Neural progenitor cell (in vitro differentiated cells): ENCODE measurements around the gene BNIP3. TPM values are rescaled to one million over a fixed set of nuclear protein-coding genes. Genes with fewer than 3 reads are reported as not detected.
"Not testable (repeated sequence)": the region's sequence is repeated elsewhere in the genome, so short reads cannot be mapped to it uniquely, and the experiment has no call there.

ENCODE experiments used
- DNase-seq: peaks from one replicate; pipeline ENCODE4 v3.0.0-alpha.2; 2016; ENCODE audit warnings: low spot score
- H2AFZ ChIP-seq: fragments of 200-600 bp; sonication (generic); replicated peaks from 2 replicates; pipeline ENCODE4 v1.6.1; 2016; ENCODE audit warnings: antibody characterized with exemption
- H3F3A ChIP-seq: fragments of 200-600 bp; sonication (generic); 2 replicates; pipeline ENCODE4 v1.6.1; 2016; ENCODE audit warnings: antibody characterized with exemption, low read depth
- H3K27ac ChIP-seq: fragments of 200-600 bp; sonication (generic); 2 replicates; pipeline ENCODE4 v1.5.1; 2016; ENCODE audit warnings: mild to moderate bottlenecking
- H3K27me3 ChIP-seq: fragments of 200-600 bp; sonication (generic); 2 replicates; pipeline ENCODE4 v1.6.1; 2016; ENCODE audit warnings: mild to moderate bottlenecking, moderate library complexity
- H3K36me3 ChIP-seq: fragments of 200-600 bp; sonication (generic); 2 replicates; pipeline ENCODE4 v1.5.1; 2016
- H3K4me1 ChIP-seq: fragments of 200-600 bp; sonication (generic); 2 replicates; pipeline ENCODE4 v1.6.1; 2016; ENCODE audit warnings: mixed run types
- H3K4me2 ChIP-seq: fragments of 200-600 bp; sonication (generic); 2 replicates; pipeline ENCODE4 v1.6.1; 2016
- H3K4me3 ChIP-seq: fragments of 200-600 bp; sonication (generic); 2 replicates; pipeline ENCODE4 v1.5.1; 2016
- H3K79me2 ChIP-seq: fragments of 200-600 bp; sonication (generic); 2 replicates; pipeline ENCODE4 v1.6.1; 2016; ENCODE audit warnings: low read depth
- H3K9ac ChIP-seq: fragments of 200-600 bp; sonication (generic); 2 replicates; pipeline ENCODE4 v1.6.1; 2016
- H3K9me3 ChIP-seq: fragments of 200-600 bp; sonication (generic); 2 replicates; pipeline ENCODE4 v1.5.1; 2016; ENCODE audit warnings: low read depth
- H4K20me1 ChIP-seq: fragments of 200-600 bp; sonication (generic); 2 replicates; pipeline ENCODE4 v1.6.1; 2016; ENCODE audit warnings: low read depth
- H3K27ac Mint-ChIP-seq: 3 replicates; pipeline ENCODE4 v1.8.0; 2021; ENCODE audit warnings: mixed read lengths
- H3K27me3 Mint-ChIP-seq: 2 replicates; pipeline ENCODE4 v1.8.0; 2022; ENCODE audit warnings: low read depth, mild to moderate bottlenecking, inconsistent platforms, moderate library complexity, mixed read lengths; ENCODE audit not compliant: insufficient read depth
- H3K36me3 Mint-ChIP-seq: 3 replicates; pipeline ENCODE4 v1.8.0; 2021; ENCODE audit warnings: mixed read lengths
- H3K4me1 Mint-ChIP-seq: 3 replicates; pipeline ENCODE4 v1.8.0; 2021; ENCODE audit warnings: mixed read lengths
- H3K4me3 Mint-ChIP-seq: 3 replicates; pipeline ENCODE4 v1.8.0; 2021; ENCODE audit warnings: mild to moderate bottlenecking, moderate library complexity, mixed read lengths
- H3K9me3 Mint-ChIP-seq: 3 replicates; pipeline ENCODE4 v1.8.0; 2020; ENCODE audit warnings: mixed read lengths
- CTCF ChIP-seq: fragments of 200-600 bp; sonication (generic); IDR thresholded peaks from 2 replicates; pipeline ENCODE4 v1.5.1; 2017; ENCODE audit warnings: antibody characterized with exemption, mild to moderate bottlenecking
- EZH2 ChIP-seq: fragments of 200-600 bp; sonication (generic); IDR thresholded peaks from 2 replicates; pipeline ENCODE4 v1.6.1; 2017; ENCODE audit warnings: antibody characterized with exemption, mild to moderate bottlenecking, moderate library complexity
- EZH2phosphoT487 ChIP-seq: fragments of 200-600 bp; sonication (generic); IDR thresholded peaks from 2 replicates; pipeline ENCODE4 v1.6.1; 2017; ENCODE audit warnings: antibody characterized with exemption
- total RNA-seq: library from RNA; depleted of rRNA; stranded (reverse); fragments of >200 nt; gene quantifications from 2 replicates; pipeline ENCODE4 v1.2.3, GENCODE V29; 2015; ENCODE audit warnings: low replicate concordance

Gene BNIP3
- total RNA-seq, 1 donor from 2014 or later = 256 TPM

- no peaks in the 10 kb centered on the region for H3K36me3 Mint-ChIP-seq
- H3K4me3 ChIP-seq = no peak overlapping the region
- DNase-seq = no peak
- no peaks in the 10 kb centered on the region for H4K20me1 ChIP-seq
- no peaks in the 10 kb centered on the region for H3K9me3 ChIP-seq
- no peaks in the 10 kb centered on the region for H3K36me3 ChIP-seq
- H3F3A ChIP-seq = peaks cover 7% of the 10 kb centered on the region
- peaks cover 18% of the 10 kb centered on the region for H3K4me1 Mint-ChIP-seq
- no peak overlapping the region for H3K27ac ChIP-seq
- H3K4me2 ChIP-seq = no peak overlapping the region
- no peak overlapping the region for H3K9ac ChIP-seq
- peaks cover 5% of the 10 kb centered on the region for H3K27me3 Mint-ChIP-seq
- no peak for TF ChIP-seq CTCF
- TF ChIP-seq EZH2 = no peak
- no peak for TF ChIP-seq EZH2phosphoT487
- peaks cover 21% of the 10 kb centered on the region for H3K27me3 ChIP-seq
- no peaks in the 10 kb centered on the region for H3K79me2 ChIP-seq
- H3K27ac Mint-ChIP-seq = no peak overlapping the region
- no peak overlapping the region for H3K4me3 Mint-ChIP-seq
- no peaks in the 10 kb centered on the region for H3K9me3 Mint-ChIP-seq
- H3K4me1 ChIP-seq = peaks cover 10% of the 10 kb centered on the region
- no peak overlapping the region for H2AFZ ChIP-seq
Measured at GRCh38 chr10:131993275-131993674, 11.6 kb upstream of the BNIP3 start.

- Mint-ChIP-seq H3K27me3 (peaks cover 5% of the 10 kb centered on the region), H3K36me3 (no peaks in the 10 kb centered on the region), H3K27ac (no peak overlapping the region), H3K9me3 (peaks cover 7% of the 10 kb centered on the region), H3K4me1 (peaks cover 3% of the 10 kb centered on the region), H3K4me3 (no peak overlapping the region)
- DNase-seq = no peak
- Histone ChIP-seq H3K27me3 (peaks cover 7% of the 10 kb centered on the region), H3K79me2 (no peaks in the 10 kb centered on the region), H3K4me3 (no peak overlapping the region), H3K27ac (no peak overlapping the region), H2AFZ (no peak overlapping the region), H4K20me1 (no peaks in the 10 kb centered on the region), H3F3A (no peaks in the 10 kb centered on the region), H3K4me1 (no peaks in the 10 kb centered on the region), H3K9ac (no peak overlapping the region), H3K9me3 (peaks cover 6% of the 10 kb centered on the region), H3K36me3 (no peaks in the 10 kb centered on the region), H3K4me2 (no peak overlapping the region)
- no peak for TF ChIP-seq CTCF
- TF ChIP-seq EZH2 = no peak
- TF ChIP-seq EZH2phosphoT487 = no peak
Measured at GRCh38 chr10:131991726-131992125, 10.0 kb upstream of the BNIP3 start.

GRCh38 chr10:131987786-131988185 is 6.1 kb upstream of the BNIP3 start:
- not testable (repeated sequence) for H3K36me3 Mint-ChIP-seq, H3K79me2 ChIP-seq, H3K4me2 ChIP-seq, DNase-seq, H3K27ac Mint-ChIP-seq, H3K9ac ChIP-seq, H4K20me1 ChIP-seq, H3F3A ChIP-seq, H3K4me3 Mint-ChIP-seq, H3K27ac ChIP-seq, H2AFZ ChIP-seq, H3K4me1 ChIP-seq, H3K4me1 Mint-ChIP-seq, H3K4me3 ChIP-seq, H3K9me3 ChIP-seq, H3K36me3 ChIP-seq
- Mint-ChIP-seq H3K9me3 (peaks cover 29% of the 10 kb centered on the region), H3K27me3 (peaks cover 18% of the 10 kb centered on the region)
- H3K27me3 ChIP-seq = peaks cover 23% of the 10 kb centered on the region

GRCh38 chr10:131987301-131987700 is 5.6 kb upstream of the BNIP3 start:
- not testable (repeated sequence) for H3K9me3 ChIP-seq, H3K4me2 ChIP-seq, H3K4me3 ChIP-seq, DNase-seq, H3K36me3 Mint-ChIP-seq, H3K36me3 ChIP-seq, H2AFZ ChIP-seq, H3K4me1 Mint-ChIP-seq, H3K79me2 ChIP-seq, H3F3A ChIP-seq, H4K20me1 ChIP-seq, H3K9ac ChIP-seq, H3K4me1 ChIP-seq, H3K27ac Mint-ChIP-seq, H3K27ac ChIP-seq, H3K4me3 Mint-ChIP-seq
- peaks cover 28% of the 10 kb centered on the region for H3K27me3 ChIP-seq
- H3K9me3 Mint-ChIP-seq = peaks cover 29% of the 10 kb centered on the region
- peaks cover 18% of the 10 kb centered on the region for H3K27me3 Mint-ChIP-seq

- peaks cover 18% of the 10 kb centered on the region for H3K27me3 Mint-ChIP-seq
- H3K4me3 ChIP-seq, H2AFZ ChIP-seq, H3K4me2 ChIP-seq, H4K20me1 ChIP-seq, H3K79me2 ChIP-seq, H3F3A ChIP-seq, DNase-seq, H3K4me1 ChIP-seq, H3K4me3 Mint-ChIP-seq, H3K9me3 ChIP-seq, H3K36me3 Mint-ChIP-seq, H3K36me3 ChIP-seq, H3K27ac ChIP-seq, H3K4me1 Mint-ChIP-seq, H3K27ac Mint-ChIP-seq, H3K9ac ChIP-seq: not testable (repeated sequence)
- peaks cover 29% of the 10 kb centered on the region for H3K9me3 Mint-ChIP-seq
- peaks cover 31% of the 10 kb centered on the region for H3K27me3 ChIP-seq
Measured at GRCh38 chr10:131986851-131987250, 5.1 kb upstream of the BNIP3 start.
